A549 (cell line): Measurements from ENCODE around the gene FZD7.

Experiments
- BHLHE40 ChIP-seq: IDR thresholded peaks from 2 replicates; pipeline ENCODE4 v1.6.1; 2012; ENCODE audit warnings: low read depth, low read length, inconsistent platforms
- CTCF ChIP-seq: fragments of >200 bp; sonication (Bioruptor Twin); formaldehyde crosslinking; IDR thresholded peaks from 3 replicates; pipeline ENCODE4 v1.5.1; 2016
- MAFK ChIP-seq: fragments of 450-650 bp; IDR thresholded peaks from 2 replicates; pipeline ENCODE4 v1.6.1; 2014; ENCODE audit not compliant: partially characterized antibody
- MYC ChIP-seq: IDR thresholded peaks from 2 replicates; pipeline ENCODE4 v1.6.1; 2012; ENCODE audit warnings: mild to moderate bottlenecking, inconsistent platforms, low read length, improper control_type of control experiment, borderline replicate concordance
- NFE2L2 ChIP-seq: fragments of 150-350 bp; conservative IDR thresholded peaks from 2 replicates; pipeline ENCODE4 v1.6.1; 2014; ENCODE audit warnings: low read length
- PHF8 ChIP-seq: fragments of 200-600 bp; sonication (generic); IDR thresholded peaks from 2 replicates; pipeline ENCODE4 v1.6.1; 2016; ENCODE audit warnings: low read depth, mild to moderate bottlenecking, antibody characterized with exemption, moderate library complexity, borderline replicate concordance
- POLR2A ChIP-seq: IDR thresholded peaks from 2 replicates; pipeline ENCODE4 v1.6.1; 2012; ENCODE audit warnings: mild to moderate bottlenecking, low read length
- REST ChIP-seq: fragments of 200-600 bp; sonication (generic); IDR thresholded peaks from 2 replicates; pipeline ENCODE4 v1.6.1; 2016; ENCODE audit warnings: antibody characterized with exemption, mild to moderate bottlenecking, moderate library complexity
- SMC3 ChIP-seq: fragments of >200 bp; sonication (Bioruptor Twin); formaldehyde crosslinking; IDR thresholded peaks from 3 replicates; pipeline ENCODE4 v1.6.1; 2018; ENCODE audit warnings: inconsistent platforms
- TP53 ChIP-seq: fragments of 250-450 bp; sonication (Bioruptor Pico); IDR thresholded peaks from 2 replicates; pipeline ENCODE4 v1.5.0; 2021; ENCODE audit warnings: mild to moderate bottlenecking, moderate library complexity
- TF ChIP-seq, protein P1 (sequence below): fragments of 450-650 bp; IDR thresholded peaks from 2 replicates; pipeline ENCODE4 v1.6.1; 2014; ENCODE audit warnings: antibody characterized with exemption

- TF ChIP-seq CTCF (no peak), POLR2A (no peak), PHF8 (no peak), TP53 (CRISPR knock-in tag) (no peak), REST (no peak), MAFK (no peak), NFE2L2 (no peak), MYC (no peak), SMC3 (no peak), BHLHE40 (no peak)
- TF ChIP-seq, protein P1, sequence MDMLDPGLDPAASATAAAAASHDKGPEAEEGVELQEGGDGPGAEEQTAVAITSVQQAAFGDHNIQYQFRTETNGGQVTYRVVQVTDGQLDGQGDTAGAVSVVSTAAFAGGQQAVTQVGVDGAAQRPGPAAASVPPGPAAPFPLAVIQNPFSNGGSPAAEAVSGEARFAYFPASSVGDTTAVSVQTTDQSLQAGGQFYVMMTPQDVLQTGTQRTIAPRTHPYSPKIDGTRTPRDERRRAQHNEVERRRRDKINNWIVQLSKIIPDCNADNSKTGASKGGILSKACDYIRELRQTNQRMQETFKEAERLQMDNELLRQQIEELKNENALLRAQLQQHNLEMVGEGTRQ = no peak
Measured at GRCh38 chr2:202035941-202036372, 2.3 kb downstream of the FZD7 start.
